Liver (tissue), 9 donors: ENCODE data around the gene ERVFRD-1. TPM values are rescaled to one million over a fixed set of nuclear protein-coding genes. Genes with fewer than 3 reads are reported as not detected.

Experiments
- DNase-seq: peaks from one replicate; pipeline ENCODE4 v3.0.0-alpha.2; 2017; ENCODE audit warnings: low spot score
- H3K27ac ChIP-seq, 2 donors: one replicate each; pipeline ENCODE4 v1.7.0; 2013; ENCODE audit warnings: inconsistent platforms in 2 of 2, low read length in 2 of 2, control low read depth in 1 of 2, low read depth in 1 of 2, mild to moderate bottlenecking in 1 of 2
- H3K27me3 ChIP-seq, 4 donors: one replicate each; pipeline versions ENCODE4 v1.6.1 to v1.7.0; 2013; ENCODE audit warnings: low read length in 3 of 4, inconsistent platforms in 1 of 4, mild to moderate bottlenecking in 1 of 4, moderate library complexity in 1 of 4; ENCODE audit not compliant: control insufficient read depth in 4 of 4, insufficient read depth in 4 of 4
- H3K36me3 ChIP-seq, 4 donors: one replicate each; pipeline versions ENCODE4 v1.6.1 to v1.7.0; 2013; ENCODE audit warnings: low read length in 3 of 4, mild to moderate bottlenecking in 3 of 4, low read depth in 1 of 4, moderate library complexity in 1 of 4; ENCODE audit not compliant: control insufficient read depth in 4 of 4, insufficient read depth in 3 of 4
- H3K4me1 ChIP-seq, 4 donors: one replicate each; pipeline versions ENCODE4 v1.6.1 to v1.7.0; 2013; ENCODE audit warnings: low read length in 3 of 4, mild to moderate bottlenecking in 3 of 4, moderate library complexity in 1 of 4; ENCODE audit not compliant: control insufficient read depth in 4 of 4, insufficient read depth in 4 of 4
- H3K4me3 ChIP-seq, 3 donors: one replicate each; pipeline versions ENCODE4 v1.6.1 to v1.7.0; 2013; ENCODE audit warnings: low read length in 3 of 3, control low read depth in 1 of 3, low read depth in 1 of 3, mild to moderate bottlenecking in 1 of 3
- H3K9ac ChIP-seq, 2 donors: one replicate each; pipeline ENCODE4 v1.7.0; 2013; ENCODE audit warnings: low read length in 2 of 2, mild to moderate bottlenecking in 2 of 2, moderate library complexity in 2 of 2, control low read depth in 1 of 2, low read depth in 1 of 2
- H3K9me3 ChIP-seq, 4 donors: one replicate each; pipeline versions ENCODE4 v1.6.1 to v1.7.0; 2013; ENCODE audit warnings: low read length in 3 of 4; ENCODE audit not compliant: control insufficient read depth in 4 of 4
- EGR1 ChIP-seq, 2 donors: IDR thresholded peaks; 2 replicates each; pipeline ENCODE4 v1.6.1; 2016 to 2018; ENCODE audit warnings: antibody characterized with exemption in 2 of 2, low read depth in 2 of 2
- FOXA1 ChIP-seq: IDR thresholded peaks from 2 replicates; pipeline ENCODE4 v1.6.1; 2016; ENCODE audit warnings: antibody characterized with exemption
- FOXA2 ChIP-seq: IDR thresholded peaks from 2 replicates; pipeline ENCODE4 v1.6.1; 2016; ENCODE audit warnings: antibody characterized with exemption
- GABPA ChIP-seq, 2 donors: IDR thresholded peaks in 1 of 2; conservative IDR thresholded peaks in 1 of 2; 2 replicates each; pipeline ENCODE4 v1.6.1; 2016; ENCODE audit warnings: antibody characterized with exemption in 2 of 2, mild to moderate bottlenecking in 1 of 2, moderate library complexity in 1 of 2
- HNF4A ChIP-seq, 2 donors: conservative IDR thresholded peaks; 2 replicates each; pipeline ENCODE4 v1.6.1; 2016; ENCODE audit warnings: antibody characterized with exemption in 2 of 2, mild to moderate bottlenecking in 2 of 2
- HNF4G ChIP-seq: IDR thresholded peaks from 2 replicates; pipeline ENCODE4 v1.6.1; 2016; ENCODE audit warnings: antibody characterized with exemption
- JUND ChIP-seq, 2 donors: IDR thresholded peaks; 2 replicates each; pipeline ENCODE4 v1.6.1; 2016; ENCODE audit warnings: antibody characterized with exemption in 2 of 2
- MAX ChIP-seq: IDR thresholded peaks from 2 replicates; pipeline ENCODE4 v1.6.1; 2016; ENCODE audit warnings: antibody characterized with exemption
- NR2F2 ChIP-seq: IDR thresholded peaks from 2 replicates; pipeline ENCODE4 v1.6.1; 2016; ENCODE audit warnings: antibody characterized with exemption
- RAD21 ChIP-seq, 2 donors: IDR thresholded peaks; 2 replicates each; pipeline ENCODE4 v1.6.1; 2016; ENCODE audit warnings: antibody characterized with exemption in 2 of 2, mild to moderate bottlenecking in 2 of 2
- RXRA ChIP-seq, 2 donors: IDR thresholded peaks; 2 replicates each; pipeline ENCODE4 v1.6.1; 2017 to 2018; ENCODE audit warnings: antibody characterized with exemption in 2 of 2, mild to moderate bottlenecking in 1 of 2
- SP1 ChIP-seq: IDR thresholded peaks from 2 replicates; pipeline ENCODE4 v1.6.1; 2018; ENCODE audit warnings: antibody characterized with exemption, mild to moderate bottlenecking
- TAF1 ChIP-seq: conservative IDR thresholded peaks from 2 replicates; pipeline ENCODE4 v1.6.1; 2016; ENCODE audit warnings: antibody characterized with exemption, mild to moderate bottlenecking
- YY1 ChIP-seq: IDR thresholded peaks from 2 replicates; pipeline ENCODE4 v1.6.1; 2016; ENCODE audit warnings: antibody characterized with exemption, mild to moderate bottlenecking
- WGBS: extraction: QIAGEN DNeasy Blood & Tissue Kit; methylation state at CpG from one replicate; pipeline ENCODE4 v1.1.7; 2013; 5-methylcytosine and 5-hydroxymethylcytosine counted together
- polyA plus RNA-seq, 2 donors: library from polyadenylated mRNA; stranded (reverse) in 1 of 2; unstranded in 1 of 2; fragments of 200-250 nt in 1 of 2; fragments of >200 nt in 1 of 2; fragmentation: Nextera tagmentation in 1 of 2; extraction: Ambion mirVana in 1 of 2; gene quantifications; one replicate each; pipeline versions ENCODE4 v1.2.1 to v1.2.3, GENCODE V29; 2013 to 2015
- total RNA-seq, 2 donors: library from RNA; depleted of rRNA; stranded (reverse); fragments of >200 nt; gene quantifications; one replicate each; pipeline ENCODE4 v1.2.3, GENCODE V29; 2014
- TF ChIP-seq, protein P1 (sequence below): IDR thresholded peaks from 2 replicates; pipeline ENCODE4 v1.6.1; 2016; ENCODE audit warnings: antibody characterized with exemption
- TF ChIP-seq, protein P2 (sequence below): IDR thresholded peaks from 2 replicates; pipeline ENCODE4 v1.6.1; 2016; ENCODE audit warnings: antibody characterized with exemption
- TF ChIP-seq, protein P3 (sequence below): IDR thresholded peaks from 2 replicates; pipeline ENCODE4 v1.6.1; 2016; ENCODE audit warnings: antibody characterized with exemption, mild to moderate bottlenecking
- donor health status: healthy.
- donor health status: healthy.
- donor health status: healthy.
- donor health status: healthy.
- donor health status: healthy.

Gene ERVFRD-1
- total and polyA plus RNA-seq, 4 donors, result 0.07 to 0.28 (median 0.14) TPM; not detected in 1

DNA sequence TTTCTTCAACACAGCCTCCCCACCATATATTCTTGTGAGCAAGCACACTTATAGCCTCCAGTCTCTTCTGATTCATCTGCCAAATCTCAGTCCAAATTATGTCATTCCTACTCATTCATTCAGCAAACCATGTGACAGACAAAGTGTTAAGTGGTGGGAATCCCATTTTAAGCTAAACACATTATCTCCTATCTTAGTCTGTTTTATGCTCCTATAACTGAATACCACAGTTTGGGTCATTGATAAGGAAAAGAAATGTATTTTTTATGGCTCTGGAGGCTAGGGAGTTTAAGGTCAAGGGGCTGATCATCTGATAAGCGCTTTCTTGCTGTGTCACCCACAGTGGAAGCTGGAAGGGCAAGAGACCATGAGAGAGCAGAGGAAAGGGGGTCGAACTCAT, 41.8 kb downstream of the ERVFRD-1 start:
- no peaks in the 10 kb centered on the region for H3K36me3 ChIP-seq
- TF ChIP-seq NR2F2 (no peak), EGR1 (IDR thresholded peaks at IDR 0.05; ENCODE audit: low read depth in 2 of 2) (no peak), YY1 (no peak), FOXA2 (no peak), HNF4G (no peak), RAD21 (IDR thresholded peaks at IDR 0.05) (no peak), SP1 (no peak), JUND (IDR thresholded peaks at IDR 0.05) (no peak), GABPA (IDR thresholded peaks at IDR 0.05 in 1 of 2, conservative IDR thresholded peaks at IDR 0.05 in 1 of 2) (no peak)
- TF ChIP-seq, protein P1, sequence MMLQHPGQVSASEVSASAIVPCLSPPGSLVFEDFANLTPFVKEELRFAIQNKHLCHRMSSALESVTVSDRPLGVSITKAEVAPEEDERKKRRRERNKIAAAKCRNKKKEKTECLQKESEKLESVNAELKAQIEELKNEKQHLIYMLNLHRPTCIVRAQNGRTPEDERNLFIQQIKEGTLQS, result no peak
- TF ChIP-seq, protein P2, sequence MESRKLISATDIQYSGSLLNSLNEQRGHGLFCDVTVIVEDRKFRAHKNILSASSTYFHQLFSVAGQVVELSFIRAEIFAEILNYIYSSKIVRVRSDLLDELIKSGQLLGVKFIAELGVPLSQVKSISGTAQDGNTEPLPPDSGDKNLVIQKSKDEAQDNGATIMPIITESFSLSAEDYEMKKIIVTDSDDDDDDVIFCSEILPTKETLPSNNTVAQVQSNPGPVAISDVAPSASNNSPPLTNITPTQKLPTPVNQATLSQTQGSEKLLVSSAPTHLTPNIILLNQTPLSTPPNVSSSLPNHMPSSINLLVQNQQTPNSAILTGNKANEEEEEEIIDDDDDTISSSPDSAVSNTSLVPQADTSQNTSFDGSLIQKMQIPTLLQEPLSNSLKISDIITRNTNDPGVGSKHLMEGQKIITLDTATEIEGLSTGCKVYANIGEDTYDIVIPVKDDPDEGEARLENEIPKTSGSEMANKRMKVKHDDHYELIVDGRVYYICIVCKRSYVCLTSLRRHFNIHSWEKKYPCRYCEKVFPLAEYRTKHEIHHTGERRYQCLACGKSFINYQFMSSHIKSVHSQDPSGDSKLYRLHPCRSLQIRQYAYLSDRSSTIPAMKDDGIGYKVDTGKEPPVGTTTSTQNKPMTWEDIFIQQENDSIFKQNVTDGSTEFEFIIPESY, result no peak
- TF ChIP-seq, protein P3, sequence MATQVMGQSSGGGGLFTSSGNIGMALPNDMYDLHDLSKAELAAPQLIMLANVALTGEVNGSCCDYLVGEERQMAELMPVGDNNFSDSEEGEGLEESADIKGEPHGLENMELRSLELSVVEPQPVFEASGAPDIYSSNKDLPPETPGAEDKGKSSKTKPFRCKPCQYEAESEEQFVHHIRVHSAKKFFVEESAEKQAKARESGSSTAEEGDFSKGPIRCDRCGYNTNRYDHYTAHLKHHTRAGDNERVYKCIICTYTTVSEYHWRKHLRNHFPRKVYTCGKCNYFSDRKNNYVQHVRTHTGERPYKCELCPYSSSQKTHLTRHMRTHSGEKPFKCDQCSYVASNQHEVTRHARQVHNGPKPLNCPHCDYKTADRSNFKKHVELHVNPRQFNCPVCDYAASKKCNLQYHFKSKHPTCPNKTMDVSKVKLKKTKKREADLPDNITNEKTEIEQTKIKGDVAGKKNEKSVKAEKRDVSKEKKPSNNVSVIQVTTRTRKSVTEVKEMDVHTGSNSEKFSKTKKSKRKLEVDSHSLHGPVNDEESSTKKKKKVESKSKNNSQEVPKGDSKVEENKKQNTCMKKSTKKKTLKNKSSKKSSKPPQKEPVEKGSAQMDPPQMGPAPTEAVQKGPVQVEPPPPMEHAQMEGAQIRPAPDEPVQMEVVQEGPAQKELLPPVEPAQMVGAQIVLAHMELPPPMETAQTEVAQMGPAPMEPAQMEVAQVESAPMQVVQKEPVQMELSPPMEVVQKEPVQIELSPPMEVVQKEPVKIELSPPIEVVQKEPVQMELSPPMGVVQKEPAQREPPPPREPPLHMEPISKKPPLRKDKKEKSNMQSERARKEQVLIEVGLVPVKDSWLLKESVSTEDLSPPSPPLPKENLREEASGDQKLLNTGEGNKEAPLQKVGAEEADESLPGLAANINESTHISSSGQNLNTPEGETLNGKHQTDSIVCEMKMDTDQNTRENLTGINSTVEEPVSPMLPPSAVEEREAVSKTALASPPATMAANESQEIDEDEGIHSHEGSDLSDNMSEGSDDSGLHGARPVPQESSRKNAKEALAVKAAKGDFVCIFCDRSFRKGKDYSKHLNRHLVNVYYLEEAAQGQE, result no peak
- H3K4me3 ChIP-seq, result no peak overlapping the region
- H3K4me1 ChIP-seq, result peaks cover 0 to 31% (median 29%) of the 10 kb centered on the region in 4 donors
- H3K27ac ChIP-seq, result no peak overlapping the region
- no peak for DNase-seq
- WGBS, result 72% methylated on average over 2 of the region's 2 CpGs
- H3K9me3 ChIP-seq, result no peaks in the 10 kb centered on the region
- H3K27me3 ChIP-seq, result no peaks in the 10 kb centered on the region
- no peak overlapping the region for H3K9ac ChIP-seq

- Histone ChIP-seq H3K27ac (peak overlapping the region; percentile 81 to 92), H3K4me3 (no peak overlapping the region), H3K36me3 (no peaks in the 10 kb centered on the region), H3K27me3 (no peaks in the 10 kb centered on the region), H3K4me1 (peaks cover 0 to 31% (median 29%) of the 10 kb centered on the region in 4 donors), H3K9me3 (no peaks in the 10 kb centered on the region), H3K9ac (peak overlapping the region; percentile 0 to 56)
- 17% methylated on average over 2 of the region's 2 CpGs for WGBS
- peak; percentile 56 for DNase-seq
- TF ChIP-seq YY1 (peak; percentile 91), RAD21 (IDR thresholded peaks at IDR 0.05) (peak; percentile 53 to 72), SP1 (peak; percentile 90), RXRA (IDR thresholded peaks at IDR 0.05) (peak; percentile 93 to 98), JUND (IDR thresholded peaks at IDR 0.05) (peak; percentile 80 to 86), HNF4G (peak; percentile 65), FOXA1 (peak; percentile 60), FOXA2 (peak; percentile 62), HNF4A (conservative IDR thresholded peaks at IDR 0.05) (peak; percentile 88), EGR1 (IDR thresholded peaks at IDR 0.05; ENCODE audit: low read depth in 2 of 2) (peak in 1 of 2 donors; percentile 70), GABPA (IDR thresholded peaks at IDR 0.05 in 1 of 2, conservative IDR thresholded peaks at IDR 0.05 in 1 of 2) (no peak), MAX (peak; percentile 72), TAF1 (peak; percentile 68), NR2F2 (peak; percentile 76)
- TF ChIP-seq, protein P2, result no peak
- TF ChIP-seq, protein P3, result peak; percentile 55
- TF ChIP-seq, protein P1, result no peak
Measured at GRCh38 chr6:11067348-11067747, 44.2 kb downstream of the ERVFRD-1 start.
